OCI-LY7 (cell line): ENCODE data around the gene CEACAM18.

Experiments
- CTCF ChIP-seq: fragments of 200-600 bp; sonication (generic); conservative IDR thresholded peaks from 2 replicates; pipeline ENCODE4 v1.5.1; 2014; ENCODE audit warnings: mild to moderate bottlenecking, antibody characterized with exemption, low read length, moderate library complexity, mixed read lengths
- EZH2phosphoT487 ChIP-seq: fragments of 200-600 bp; sonication (generic); IDR thresholded peaks from 2 replicates; pipeline ENCODE4 v1.6.1; 2018; ENCODE audit warnings: low read depth, borderline replicate concordance, mild to moderate bottlenecking, mixed run types, antibody characterized with exemption, low read length, moderate library complexity, mixed read lengths

GRCh38 chr19:51430221-51430620 lies 48.1 kb upstream of the CEACAM18 start:
- TF ChIP-seq CTCF (no peak), EZH2phosphoT487 (no peak)
